HepG2 (cell line): ENCODE measurements around the gene HMCN2. TPM values are rescaled to one million over a fixed set of nuclear protein-coding genes. Genes with fewer than 3 reads are reported as not detected.

ENCODE experiments used
- ATAC-seq: fragments of 200-7000 bp; cut with Tn5 transposase; 3 replicates; pipeline ENCODE4 v1.9.1; 2020; ENCODE audit warnings: mild to moderate bottlenecking, moderate library complexity
- BruUV-seq: library from RNA; stranded (reverse); fragments of 400-500 nt; replicated peaks from 2 replicates; lab custom pipeline; 2021; lab: Mats Ljungman, UMichigan
- CTCF ChIA-PET: fragments of 300-600 bp; formaldehyde crosslinking; extraction: SDS; loops from one replicate; lab custom pipeline; 2021; ENCODE audit warnings: low total read pairs, inconsistent platforms, low intra/inter-chr PET ratio; lab: Yijun Ruan, JAX
- POLR2A ChIA-PET: fragments of 350-600 bp; sonication (Branson Sonifier 250); formaldehyde crosslinking; loops from one replicate; lab custom pipeline; 2020; ENCODE audit warnings: antibody characterized with exemption, inconsistent platforms; lab: Yijun Ruan, JAX
- DNase-seq: peaks from one replicate; pipeline ENCODE4 v3.0.0-alpha.2; 2015; ENCODE audit warnings: low spot score
- FAIRE-seq: peaks from 3 replicates; lab custom pipeline; 2011; peaks lifted over from hg19 to GRCh38; lab: Jason Lieb, UNC
- H2AFZ ChIP-seq: one replicate; pipeline ENCODE4 v1.6.1; 2011; ENCODE audit warnings: low read length, inconsistent platforms
- H3K27ac ChIP-seq: fragments of 300-600 bp; 3 replicates; pipeline ENCODE4 v1.8.0; 2011; ENCODE audit warnings: mixed run types, mild to moderate bottlenecking, mixed read lengths, low read length, inconsistent platforms; ENCODE audit not compliant: insufficient read depth; ENCODE audit errors: extremely low read length
- H3K27me3 ChIP-seq, 2 experiments: fragments of 200-600 bp in 1 of 2; 2 replicates in 1 of 2; 3 replicates in 1 of 2; pipeline versions ENCODE4 v1.6.0 to v1.8.0; 2011; ENCODE audit warnings: low read length in 2 of 2, mild to moderate bottlenecking in 2 of 2, moderate library complexity in 2 of 2, inconsistent platforms in 1 of 2; ENCODE audit not compliant: insufficient read depth in 2 of 2, control insufficient read depth in 1 of 2
- H3K36me3 ChIP-seq, 2 experiments: fragments of 200-600 bp in 1 of 2; replicated peaks in 1 of 2; 2 replicates in 1 of 2; 3 replicates in 1 of 2; pipeline versions ENCODE4 v1.5.1 to v1.8.0; 2011; ENCODE audit warnings: low read length in 2 of 2, inconsistent platforms in 1 of 2; ENCODE audit not compliant: insufficient read depth in 2 of 2, control insufficient read depth in 1 of 2
- H3K4me1 ChIP-seq: 2 replicates; pipeline ENCODE4 v1.5.1; 2012; ENCODE audit warnings: low read length, inconsistent platforms; ENCODE audit not compliant: insufficient read depth
- H3K4me2 ChIP-seq: 2 replicates; pipeline ENCODE4 v1.6.0; 2011; ENCODE audit warnings: low read depth, low read length, inconsistent platforms
- H3K4me3 ChIP-seq, 3 experiments: fragments of 200-600 bp in 1 of 3; sonication (generic), shearing (Covaris generic) in 1 of 3; replicated peaks in 1 of 3; 2 replicates each; pipeline ENCODE4 v1.5.1; 2011 to 2016; ENCODE audit warnings: low read length in 3 of 3, inconsistent platforms in 2 of 3, low read depth in 2 of 3, mild to moderate bottlenecking in 2 of 3, control low read depth in 1 of 3, mixed read lengths in 1 of 3; ENCODE audit not compliant: insufficient read depth in 1 of 3
- H3K79me2 ChIP-seq: one replicate; pipeline ENCODE4 v1.6.1; 2011; ENCODE audit warnings: low read length, inconsistent platforms; ENCODE audit not compliant: insufficient read depth
- H3K9ac ChIP-seq: 2 replicates; pipeline ENCODE4 v1.6.0; 2011; ENCODE audit warnings: mild to moderate bottlenecking, low read depth, low read length, inconsistent platforms; ENCODE audit not compliant: insufficient read depth
- H3K9me3 ChIP-seq: 2 replicates; pipeline ENCODE4 v1.5.1; 2012; ENCODE audit warnings: mild to moderate bottlenecking, low read length
- H4K20me1 ChIP-seq: 2 replicates; pipeline ENCODE4 v1.6.0; 2011; ENCODE audit warnings: inconsistent platforms, mild to moderate bottlenecking, low read length, moderate library complexity; ENCODE audit not compliant: insufficient read depth
- AHDC1 ChIP-seq: sonication (generic); formaldehyde crosslinking; IDR thresholded peaks from 2 replicates; pipeline ENCODE4 v1.5.1; 2020; ENCODE audit warnings: mild to moderate bottlenecking, missing genetic modification reagents, borderline replicate concordance
- ATAD3A ChIP-seq: sonication (generic); formaldehyde crosslinking; IDR thresholded peaks from 2 replicates; pipeline ENCODE4 v1.4.0; 2020; ENCODE audit warnings: missing genetic modification reagents
- CCAR2 ChIP-seq: fragments of 200-400 bp; formaldehyde crosslinking; optimal IDR thresholded peaks from 2 replicates; pipeline ENCODE3; 2018; ENCODE audit warnings: low read depth, mild to moderate bottlenecking, low read length, moderate library complexity
- GABPA ChIP-seq, 2 experiments: IDR thresholded peaks; 2 replicates each; pipeline ENCODE4 v1.6.1; 2011 to 2016; ENCODE audit warnings: low read depth in 2 of 2, low read length in 1 of 2, missing biosample characterization in 1 of 2, missing genetic modification characterization in 1 of 2
- ISL2 ChIP-seq: sonication (generic); formaldehyde crosslinking; IDR thresholded peaks from 2 replicates; pipeline ENCODE4 v1.5.0; 2020; ENCODE audit warnings: missing genetic modification reagents
- MIER2 ChIP-seq: IDR thresholded peaks from 2 replicates; pipeline ENCODE4 v1.6.1; 2016; ENCODE audit warnings: missing biosample characterization, missing genetic modification reagents
- PHF21A ChIP-seq: sonication (generic); formaldehyde crosslinking; IDR thresholded peaks from 2 replicates; pipeline ENCODE4 v1.5.0; 2020; ENCODE audit warnings: mild to moderate bottlenecking, missing genetic modification reagents
- RAD21 ChIP-seq: fragments of 450-650 bp; formaldehyde crosslinking; IDR thresholded peaks from 2 replicates; pipeline ENCODE4 v1.5.0; 2020; ENCODE audit warnings: mild to moderate bottlenecking
- RCOR2 ChIP-seq: IDR thresholded peaks from 2 replicates; pipeline ENCODE4 v1.6.1; 2016; ENCODE audit warnings: missing biosample characterization, missing genetic modification reagents
- ZBTB37 ChIP-seq: sonication (generic); formaldehyde crosslinking; IDR thresholded peaks from 2 replicates; pipeline ENCODE4 v1.4.0; 2020; ENCODE audit warnings: mild to moderate bottlenecking, missing genetic modification reagents
- ZNF253 ChIP-seq: sonication (generic); formaldehyde crosslinking; IDR thresholded peaks from 2 replicates; pipeline ENCODE4 v1.8.0; 2022; ENCODE audit warnings: mild to moderate bottlenecking, missing genetic modification reagents, borderline replicate concordance
- ZNF577 ChIP-seq: sonication (generic); formaldehyde crosslinking; IDR thresholded peaks from 2 replicates; pipeline ENCODE4 v1.4.0; 2020; ENCODE audit warnings: mild to moderate bottlenecking, low read depth, missing genetic modification reagents, borderline replicate concordance
- ZNF672 ChIP-seq: sonication (generic); formaldehyde crosslinking; IDR thresholded peaks from 2 replicates; pipeline ENCODE4 v1.8.1; 2022; ENCODE audit warnings: missing genetic modification reagents
- ZUFSP ChIP-seq: sonication (generic); formaldehyde crosslinking; IDR thresholded peaks from 2 replicates; pipeline ENCODE4 v1.9.0; 2021; ENCODE audit warnings: missing genetic modification reagents, mild to moderate bottlenecking, borderline replicate concordance
- WGBS: methylation state at CpG from one replicate; pipeline ENCODE4 v1.1.6; 2017; ENCODE audit warnings: low lambda C conversion rate; 5-methylcytosine and 5-hydroxymethylcytosine counted together
- in situ Hi-C: cut with HindIII; loops from 2 replicates; pipeline ENCODE4 v1.10.0; 2017; ENCODE audit warnings: low pct_unique_long_range_greater_than_20kb; ENCODE audit not compliant: extremely low pct_ligation_motif_present
- intact Hi-C: fragments of 100-400 bp; cut with micrococcal nuclease; formaldehyde crosslinking; loops from one replicate; pipeline ENCODE4 v1.10.0; 2022; ENCODE audit not compliant: unreplicated experiment
- polyA plus RNA-seq, 8 experiments: library from polyadenylated mRNA; depleted of rRNA in 3 of 8; stranded (reverse) in 7 of 8; unstranded in 1 of 8; fragments of >200 nt; fragmentation: Illumina TruSeq in 4 of 8; extraction: Trizol in 4 of 8; gene quantifications; 2 replicates each; pipeline versions ENCODE4 v1.2.1 to v1.2.3, GENCODE V29; 2011 to 2016; ENCODE audit warnings: low read depth in 4 of 8, missing spikeins in 1 of 8, mixed read lengths in 1 of 8; ENCODE audit not compliant: insufficient read depth in 1 of 8
- total RNA-seq, 5 experiments: library from RNA; depleted of rRNA; stranded (reverse); fragments of >200 nt; fragmentation: Illumina TruSeq; extraction: Trizol; gene quantifications; 2 replicates each; pipeline ENCODE4 v1.2.3, GENCODE V29; 2016; ENCODE audit warnings: low read depth in 1 of 5

HMCN2 gene
- total and polyA plus RNA-seq, 2 of the 13 experiments (the other 11 are each of a cell fraction or from before 2014, with no cell fraction given) = 0.09 TPM; not detected in 1

DNA sequence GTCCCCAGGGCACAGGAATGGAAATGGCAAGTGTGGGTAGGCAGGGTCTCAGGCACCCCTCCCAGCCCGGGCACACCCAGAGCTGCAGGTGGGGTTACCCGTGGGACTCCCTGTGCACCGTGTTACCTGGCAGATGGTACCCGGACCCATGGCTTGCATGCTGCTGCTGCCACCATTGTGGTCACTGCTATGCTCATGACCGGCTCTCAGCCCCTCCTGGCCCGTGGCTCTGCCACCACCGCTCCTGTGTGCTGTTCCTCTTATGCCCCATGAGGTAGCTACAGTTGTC, 21.7 kb upstream of the HMCN2 start:
- Histone ChIP-seq H4K20me1 (no peaks in the 10 kb centered on the region), H3K4me2 (no peak overlapping the region), H3K4me3 (no peak overlapping the region), H2AFZ (no peak overlapping the region), H3K27ac (no peak overlapping the region), H3K27me3 (peaks cover 0 to 6% of the 10 kb centered on the region in 2 experiments; a peak in 2 of 5 replicates), H3K9ac (no peak overlapping the region), H3K36me3 (no peaks in the 10 kb centered on the region), H3K9me3 (no peaks in the 10 kb centered on the region), H3K4me1 (peaks cover 38% of the 10 kb centered on the region), H3K79me2 (no peaks in the 10 kb centered on the region)
- no TSS peak for BruUV-seq
- ChIA-PET CTCF (no interaction called here), POLR2A (no interaction called here)
- ATAC-seq (no peak), FAIRE-seq (no peak), DNase-seq (no peak)
- in situ Hi-C loops = no loop called here
- no peak for TF ChIP-seq GABPA (IDR thresholded peaks at IDR 0.05; ENCODE audit: low read depth, low read length)
- no peak for TF ChIP-seq GABPA (CRISPR knock-in tag; IDR thresholded peaks at IDR 0.05; ENCODE audit: low read depth)
- no peak for TF ChIP-seq PHF21A
- TF ChIP-seq AHDC1 (CRISPR knock-in tag) = no peak
- no peak for TF ChIP-seq ISL2 (CRISPR knock-in tag)
- no peak for TF ChIP-seq ZUFSP
- no peak for TF ChIP-seq RCOR2 (CRISPR knock-in tag)
- TF ChIP-seq RAD21 (CRISPR knock-in tag) = no peak
- TF ChIP-seq ATAD3A = no peak
- no peak for TF ChIP-seq ZNF672 (CRISPR knock-in tag)
- TF ChIP-seq MIER2 (CRISPR knock-in tag) = no peak
- TF ChIP-seq ZNF577 = no peak
- no peak for TF ChIP-seq CCAR2
- no peak for TF ChIP-seq ZNF253 (CRISPR knock-in tag)
- no peak for TF ChIP-seq ZBTB37 (CRISPR knock-in tag)
- intact Hi-C loops = loop anchor here (2.0 kb wide), 1 partner anchor 87 kb away; no protein-coding TSS in a partner anchor
- WGBS = 100% methylated on average over 3 of the region's 7 CpGs
